Mesothelial cell of epicardium (in vitro differentiated cells): ENCODE data around the gene PRR27. TPM values are rescaled to one million over a fixed set of nuclear protein-coding genes. Genes with fewer than 3 reads are reported as not detected.

Experiments used
- DNase-seq, 2 experiments: peaks; one replicate each; pipeline ENCODE4 v3.0.0; 2021; ENCODE audit warnings: low spot score in 2 of 2; ENCODE audit not compliant: unreplicated experiment in 2 of 2
- H3K27ac Mint-ChIP-seq: 2 replicates; pipeline ENCODE4 v1.8.0; 2021; ENCODE audit warnings: mixed read lengths
- H3K27me3 Mint-ChIP-seq: 2 replicates; pipeline ENCODE4 v1.8.0; 2021; ENCODE audit warnings: low read depth, mixed read lengths
- H3K36me3 Mint-ChIP-seq: 2 replicates; pipeline ENCODE4 v1.8.0; 2021; ENCODE audit warnings: mixed read lengths
- H3K4me1 Mint-ChIP-seq: 2 replicates; pipeline ENCODE4 v1.8.0; 2021; ENCODE audit warnings: mixed read lengths
- H3K4me3 Mint-ChIP-seq: 2 replicates; pipeline ENCODE4 v1.8.0; 2021; ENCODE audit warnings: mild to moderate bottlenecking, moderate library complexity, mixed read lengths
- H3K9me3 Mint-ChIP-seq: 2 replicates; pipeline ENCODE4 v1.8.0; 2021; ENCODE audit warnings: mixed read lengths
- total RNA-seq: library from RNA; stranded (reverse); gene quantifications from 3 replicates; pipeline ENCODE4 v1.2.1, GENCODE V29; 2021
- TF ChIP-seq, protein P1 (sequence below): fragments of 200-600 bp; sonication (generic); IDR thresholded peaks from one replicate; pipeline ENCODE4 v1.5.0; 2021; ENCODE audit warnings: antibody characterized with exemption; ENCODE audit not compliant: unreplicated experiment

PRR27 gene
- total RNA-seq, 1 donor from 2014 or later = not detected

DNA sequence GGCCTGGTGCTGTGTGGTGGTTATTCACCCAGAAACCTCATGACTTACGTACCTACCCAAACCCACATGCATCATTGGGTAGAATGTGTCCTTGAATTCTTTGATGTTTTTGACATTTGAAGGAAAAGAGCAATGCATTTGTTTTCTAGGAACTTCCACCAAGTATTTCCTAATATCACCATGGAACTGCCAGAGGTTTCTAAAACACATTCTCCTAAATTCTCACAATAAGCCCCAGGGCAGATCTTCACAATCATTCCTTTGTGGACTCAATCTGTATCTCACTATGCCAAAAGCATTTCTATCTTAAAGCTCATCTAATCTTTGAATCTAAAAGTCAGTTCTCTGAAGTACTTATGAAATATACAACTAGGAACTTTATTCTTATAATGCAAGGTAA is 33.2 kb downstream of the PRR27 start:
- Mint-ChIP-seq H3K9me3 (peaks cover 8% of the 10 kb centered on the region), H3K36me3 (no peaks in the 10 kb centered on the region), H3K4me3 (no peak overlapping the region), H3K27ac (no peak overlapping the region), H3K4me1 (peaks cover 40% of the 10 kb centered on the region), H3K27me3 (no peaks in the 10 kb centered on the region)
- no peak for DNase-seq
- TF ChIP-seq, protein P1, sequence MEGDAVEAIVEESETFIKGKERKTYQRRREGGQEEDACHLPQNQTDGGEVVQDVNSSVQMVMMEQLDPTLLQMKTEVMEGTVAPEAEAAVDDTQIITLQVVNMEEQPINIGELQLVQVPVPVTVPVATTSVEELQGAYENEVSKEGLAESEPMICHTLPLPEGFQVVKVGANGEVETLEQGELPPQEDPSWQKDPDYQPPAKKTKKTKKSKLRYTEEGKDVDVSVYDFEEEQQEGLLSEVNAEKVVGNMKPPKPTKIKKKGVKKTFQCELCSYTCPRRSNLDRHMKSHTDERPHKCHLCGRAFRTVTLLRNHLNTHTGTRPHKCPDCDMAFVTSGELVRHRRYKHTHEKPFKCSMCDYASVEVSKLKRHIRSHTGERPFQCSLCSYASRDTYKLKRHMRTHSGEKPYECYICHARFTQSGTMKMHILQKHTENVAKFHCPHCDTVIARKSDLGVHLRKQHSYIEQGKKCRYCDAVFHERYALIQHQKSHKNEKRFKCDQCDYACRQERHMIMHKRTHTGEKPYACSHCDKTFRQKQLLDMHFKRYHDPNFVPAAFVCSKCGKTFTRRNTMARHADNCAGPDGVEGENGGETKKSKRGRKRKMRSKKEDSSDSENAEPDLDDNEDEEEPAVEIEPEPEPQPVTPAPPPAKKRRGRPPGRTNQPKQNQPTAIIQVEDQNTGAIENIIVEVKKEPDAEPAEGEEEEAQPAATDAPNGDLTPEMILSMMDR = no peak

DNA sequence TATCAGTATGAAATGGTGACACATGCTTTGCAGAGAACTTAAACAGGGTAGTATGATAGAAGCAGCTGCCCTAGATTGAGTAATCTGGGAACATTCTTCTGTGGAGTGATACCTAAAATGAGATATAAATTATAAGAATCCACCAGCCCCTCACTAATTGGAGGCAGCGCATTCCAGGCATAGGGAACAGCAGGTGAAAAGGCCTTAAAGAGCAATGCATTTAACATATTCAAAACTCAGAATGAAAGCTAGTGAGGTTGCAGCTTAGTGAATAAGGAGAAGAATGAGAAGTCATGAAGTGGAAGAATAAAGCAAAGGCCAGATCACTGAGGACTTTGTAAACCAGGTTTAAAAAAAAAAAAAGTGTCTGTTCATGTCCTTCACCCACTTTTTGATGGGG is 36.5 kb downstream of the PRR27 start:
- Mint-ChIP-seq H3K4me3 (no peak overlapping the region), H3K36me3 (no peaks in the 10 kb centered on the region), H3K27me3 (no peaks in the 10 kb centered on the region), H3K4me1 (peaks cover 14% of the 10 kb centered on the region), H3K27ac (no peak overlapping the region), H3K9me3 (peaks cover 8% of the 10 kb centered on the region)
- TF ChIP-seq, protein P1 = no peak
- no peak for DNase-seq

DNA sequence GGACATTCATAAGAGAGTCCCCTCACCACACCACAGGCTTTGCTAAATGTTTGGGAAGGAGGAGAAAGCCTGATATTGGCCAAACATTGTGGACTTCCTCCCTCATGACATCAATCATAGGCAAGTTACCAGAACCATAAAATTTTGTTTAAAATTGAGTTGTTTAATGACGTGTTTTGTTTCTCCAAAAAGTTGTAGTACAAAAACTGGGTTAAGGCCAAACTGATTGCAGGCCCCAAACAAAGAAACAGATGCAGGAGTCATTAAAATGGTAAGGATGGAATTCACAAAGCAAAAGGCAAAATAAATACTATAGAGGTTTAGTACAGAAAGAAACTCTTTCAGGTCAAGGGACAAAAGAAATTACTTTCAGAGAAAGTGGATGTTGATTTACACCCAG is 37.6 kb downstream of the PRR27 start:
- Mint-ChIP-seq H3K27me3 (no peaks in the 10 kb centered on the region), H3K9me3 (peaks cover 8% of the 10 kb centered on the region), H3K4me1 (peaks cover 6% of the 10 kb centered on the region), H3K27ac (no peak overlapping the region), H3K36me3 (no peaks in the 10 kb centered on the region), H3K4me3 (no peak overlapping the region)
- DNase-seq = no peak
- TF ChIP-seq, protein P1 = no peak

DNA sequence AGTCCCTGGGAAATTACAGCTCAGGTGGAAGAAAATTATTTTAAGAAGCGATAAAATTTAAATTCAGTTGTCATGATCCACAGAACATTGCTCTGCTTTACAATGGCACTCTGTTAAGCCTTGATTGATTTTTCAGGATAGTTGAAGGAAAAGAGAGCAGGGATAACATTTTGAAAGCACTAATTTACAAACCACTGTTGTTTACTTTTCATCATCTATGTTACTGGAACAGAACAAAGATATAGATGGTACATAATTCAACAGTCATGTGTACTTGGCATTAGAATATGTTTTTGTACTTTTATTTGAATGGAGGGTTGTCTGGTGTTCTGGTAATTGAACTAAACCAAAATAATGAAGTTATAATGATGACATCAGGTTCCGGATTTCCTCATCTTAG is 38.9 kb downstream of the PRR27 start:
- TF ChIP-seq, protein P1 = no peak
- H3K4me3 Mint-ChIP-seq = no peak overlapping the region
- H3K36me3 Mint-ChIP-seq = no peaks in the 10 kb centered on the region
- peaks cover 8% of the 10 kb centered on the region for H3K9me3 Mint-ChIP-seq
- H3K4me1 Mint-ChIP-seq = peaks cover 7% of the 10 kb centered on the region
- H3K27me3 Mint-ChIP-seq = no peaks in the 10 kb centered on the region
- no peak overlapping the region for H3K27ac Mint-ChIP-seq
- DNase-seq = no peak

DNA sequence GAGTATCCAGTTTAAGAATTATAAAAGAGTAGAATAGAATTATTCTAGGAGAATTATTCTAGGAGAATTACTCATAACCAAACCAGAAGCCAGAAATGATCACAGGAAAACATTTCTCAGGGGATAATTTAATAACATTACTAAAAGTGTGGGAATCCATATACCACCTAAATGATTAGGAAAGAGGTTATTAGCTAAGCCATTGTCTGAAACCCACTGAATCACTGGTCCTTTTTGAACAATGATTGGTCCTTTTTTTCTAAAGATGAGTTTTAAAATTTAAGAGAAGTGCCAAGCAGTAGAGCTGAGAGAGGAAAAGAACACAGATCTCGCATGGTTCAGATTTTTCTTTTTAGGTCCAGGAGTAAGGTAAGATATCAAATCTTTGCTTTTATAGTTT is 41.4 kb downstream of the PRR27 start, which contains the start of gene ODAM:
TSS of gene ODAM (plus strand) at position 301 of the 400 bp plus-strand sequence. CDS start 819 bp downstream, outside the sequence.
- no peak for DNase-seq
- no peaks in the 10 kb centered on the region for H3K36me3 Mint-ChIP-seq
- H3K4me1 Mint-ChIP-seq = peaks cover 22% of the 10 kb centered on the region
- no peaks in the 10 kb centered on the region for H3K27me3 Mint-ChIP-seq
- no peak within 1 kb of the TSS for H3K4me3 Mint-ChIP-seq
- TF ChIP-seq, protein P1 = no peak
- H3K27ac Mint-ChIP-seq = no peak within 1 kb of the TSS
- H3K9me3 Mint-ChIP-seq = peaks cover 4% of the 10 kb centered on the region

DNA sequence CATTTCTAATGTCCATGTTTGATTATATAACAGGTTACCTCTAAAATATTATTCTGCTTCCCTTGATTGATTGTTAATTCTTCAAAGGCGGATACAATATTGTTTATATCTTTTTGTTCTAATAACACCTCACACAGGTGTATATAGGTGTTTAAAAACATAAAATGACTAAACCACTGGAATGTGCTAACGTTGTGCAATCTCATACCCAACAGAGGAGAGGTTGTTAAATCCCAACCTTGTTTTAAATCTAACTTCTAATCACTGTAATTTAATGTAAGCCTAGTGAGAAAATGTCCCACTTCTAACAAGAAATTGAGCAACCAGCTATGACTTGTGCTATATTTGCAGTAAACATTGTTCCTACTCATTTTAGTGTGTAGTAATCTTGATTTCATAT is 42.8 kb downstream of the PRR27 start:
- no peak for DNase-seq
- H3K36me3 Mint-ChIP-seq = no peaks in the 10 kb centered on the region
- no peak overlapping the region for H3K4me3 Mint-ChIP-seq
- no peaks in the 10 kb centered on the region for H3K27me3 Mint-ChIP-seq
- no peaks in the 10 kb centered on the region for H3K9me3 Mint-ChIP-seq
- no peak overlapping the region for H3K27ac Mint-ChIP-seq
- TF ChIP-seq, protein P1 = no peak
- H3K4me1 Mint-ChIP-seq = peaks cover 22% of the 10 kb centered on the region
